ENCODE measurements around the gene SBNO1. TPM values are rescaled to one million over a fixed set of nuclear protein-coding genes. Genes with fewer than 3 reads are reported as not detected.

SBNO1 gene
- total and polyA plus RNA-seq, 7 donors: 6.8 to 49.6 (median 30.4) TPM

DNA sequence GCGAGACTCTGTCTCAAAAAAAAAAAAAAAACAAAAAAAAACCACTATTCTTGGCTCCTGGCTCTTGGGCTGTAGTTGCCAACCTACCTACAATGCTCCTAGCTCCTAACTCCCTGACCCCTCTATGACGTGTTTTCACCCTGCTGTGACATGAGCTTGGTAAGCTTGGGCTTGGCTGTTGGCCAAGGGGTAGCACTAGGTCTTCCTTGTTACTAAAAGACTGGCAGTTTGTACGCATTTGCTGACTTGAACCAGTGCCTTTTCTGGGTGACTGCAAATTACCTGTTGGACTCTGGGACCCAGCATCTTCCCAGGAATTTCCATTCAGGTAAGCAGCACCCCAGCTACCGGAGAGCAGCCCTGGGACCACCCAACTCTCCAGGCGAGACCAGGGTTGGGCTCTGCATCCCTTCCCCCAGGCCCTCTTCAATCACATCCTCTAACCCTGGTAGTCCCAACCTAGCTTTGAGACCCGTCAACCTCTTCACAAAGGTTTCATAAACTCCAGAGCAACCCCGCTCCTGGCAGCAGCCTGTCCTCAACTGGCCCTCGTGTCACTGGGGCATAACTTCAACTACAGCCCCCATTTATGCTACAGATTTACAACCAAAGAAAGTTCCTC is 101.3 kb downstream of the SBNO1 start:
- 85 to 91% (median 86%) methylated on average over 7 to 8 of the region's 8 CpGs for WGBS, 3 donors
- no peak overlapping the region for H3K27ac ChIP-seq
- no peak overlapping the region for H3K4me3 ChIP-seq
- H3K9me3 ChIP-seq: no peaks in the 10 kb centered on the region
- ATAC-seq (no peak), DNase-seq (no peak)
- intact Hi-C loops (cut with DNase I): no loop called here
- no peaks in the 10 kb centered on the region for H3K27me3 ChIP-seq (ENCODE audit: insufficient read depth in 3 of 3, low read length in 2 of 3)
- TF ChIP-seq, protein P1, sequence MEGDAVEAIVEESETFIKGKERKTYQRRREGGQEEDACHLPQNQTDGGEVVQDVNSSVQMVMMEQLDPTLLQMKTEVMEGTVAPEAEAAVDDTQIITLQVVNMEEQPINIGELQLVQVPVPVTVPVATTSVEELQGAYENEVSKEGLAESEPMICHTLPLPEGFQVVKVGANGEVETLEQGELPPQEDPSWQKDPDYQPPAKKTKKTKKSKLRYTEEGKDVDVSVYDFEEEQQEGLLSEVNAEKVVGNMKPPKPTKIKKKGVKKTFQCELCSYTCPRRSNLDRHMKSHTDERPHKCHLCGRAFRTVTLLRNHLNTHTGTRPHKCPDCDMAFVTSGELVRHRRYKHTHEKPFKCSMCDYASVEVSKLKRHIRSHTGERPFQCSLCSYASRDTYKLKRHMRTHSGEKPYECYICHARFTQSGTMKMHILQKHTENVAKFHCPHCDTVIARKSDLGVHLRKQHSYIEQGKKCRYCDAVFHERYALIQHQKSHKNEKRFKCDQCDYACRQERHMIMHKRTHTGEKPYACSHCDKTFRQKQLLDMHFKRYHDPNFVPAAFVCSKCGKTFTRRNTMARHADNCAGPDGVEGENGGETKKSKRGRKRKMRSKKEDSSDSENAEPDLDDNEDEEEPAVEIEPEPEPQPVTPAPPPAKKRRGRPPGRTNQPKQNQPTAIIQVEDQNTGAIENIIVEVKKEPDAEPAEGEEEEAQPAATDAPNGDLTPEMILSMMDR (IDR thresholded peaks at IDR 0.05): no peak
- H3K4me1 ChIP-seq: peaks cover 7% of the 10 kb centered on the region
- H3K36me3 ChIP-seq (ENCODE audit: insufficient read depth in 1 of 2, low read depth in 1 of 2): peaks cover 0 to 80% of the 10 kb centered on the region in 2 donors

DNA sequence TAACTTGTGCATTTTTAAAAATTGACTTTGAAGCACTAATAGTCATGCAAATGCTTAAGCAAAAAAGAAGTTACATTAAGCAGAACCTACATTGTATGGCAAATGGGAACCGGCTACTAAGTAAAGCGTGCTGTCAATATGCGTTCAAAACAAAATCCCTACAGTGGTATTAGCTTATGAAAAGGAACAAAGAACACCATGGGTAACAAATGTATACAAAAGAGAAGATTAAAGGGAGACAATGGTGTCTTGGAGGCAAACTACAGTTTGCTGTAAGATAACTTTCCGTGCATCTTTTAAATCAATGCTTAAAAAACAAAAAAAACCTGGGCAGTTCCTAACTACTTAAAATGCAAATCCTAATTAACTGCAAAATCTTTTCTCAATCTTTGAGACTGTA is 103.5 kb downstream of the SBNO1 start:
- Histone ChIP-seq H3K27me3 (ENCODE audit: insufficient read depth in 3 of 3, low read length in 2 of 3) (no peaks in the 10 kb centered on the region), H3K9me3 (no peaks in the 10 kb centered on the region), H3K4me1 (no peaks in the 10 kb centered on the region), H3K4me3 (no peak overlapping the region), H3K36me3 (ENCODE audit: insufficient read depth in 1 of 2, low read depth in 1 of 2) (peaks cover 0 to 90% of the 10 kb centered on the region in 2 donors), H3K27ac (no peak overlapping the region)
- intact Hi-C loops (cut with DNase I): no loop called here
- DNase-seq: no peak
- ATAC-seq: no peak
- 86 to 92% (median 90%) methylated on average over 4 of the region's 4 CpGs for WGBS, 3 donors
- TF ChIP-seq, protein P1 (IDR thresholded peaks at IDR 0.05): no peak

DNA sequence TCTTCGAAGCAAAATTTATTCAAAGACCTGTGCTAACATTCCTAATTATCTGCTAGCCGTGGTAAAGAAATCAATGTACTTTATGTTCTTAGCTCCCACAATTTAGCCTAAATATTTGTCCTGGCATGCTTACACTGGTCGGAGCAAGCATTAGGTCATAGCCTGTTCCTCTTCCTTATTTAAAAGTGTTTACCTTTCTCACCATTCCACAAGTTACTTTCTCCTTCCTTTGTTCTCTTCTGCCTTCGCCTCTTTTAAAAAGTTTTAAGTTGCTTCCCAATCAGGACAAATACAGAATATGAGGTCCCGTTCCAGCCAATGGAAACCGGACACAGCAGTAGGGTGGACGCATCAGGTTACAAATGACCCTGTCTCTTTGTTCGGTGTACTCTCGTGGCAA is 104.6 kb downstream of the SBNO1 start:
- Histone ChIP-seq H3K36me3 (ENCODE audit: insufficient read depth in 1 of 2, low read depth in 1 of 2) (peaks cover 0 to 95% of the 10 kb centered on the region in 2 donors), H3K9me3 (no peaks in the 10 kb centered on the region), H3K4me1 (no peaks in the 10 kb centered on the region), H3K27ac (no peak overlapping the region), H3K4me3 (no peak overlapping the region), H3K27me3 (ENCODE audit: insufficient read depth in 3 of 3, low read length in 2 of 3) (no peaks in the 10 kb centered on the region)
- ATAC-seq (no peak), DNase-seq (no peak)
- TF ChIP-seq, protein P1 (IDR thresholded peaks at IDR 0.05): no peak
- intact Hi-C loops (cut with DNase I): no loop called here
- 55 to 80% (median 63%) methylated on average over 9 of the region's 9 CpGs for WGBS, 3 donors

DNA sequence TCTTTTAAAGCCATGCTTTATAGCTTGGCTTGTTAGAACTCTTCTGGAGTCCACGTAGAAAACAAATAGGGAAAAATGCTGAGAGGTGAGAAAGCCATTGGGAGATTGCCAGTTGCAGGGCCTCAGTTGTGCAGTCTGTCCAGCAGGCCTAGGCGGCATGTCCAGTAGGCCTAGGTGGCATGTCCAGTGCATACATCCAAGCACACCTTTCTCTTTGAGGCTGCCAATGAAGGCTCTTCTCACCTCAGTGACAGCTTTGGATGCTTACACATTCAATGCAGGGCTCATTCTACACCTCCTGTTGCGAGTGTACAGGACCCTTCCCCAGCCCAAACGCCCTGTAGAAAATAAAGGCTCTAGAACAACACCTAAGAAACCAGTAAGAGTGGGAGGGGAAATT is 106.1 kb downstream of the SBNO1 start:
- H3K4me3 ChIP-seq: no peak overlapping the region
- intact Hi-C loops (cut with DNase I): no loop called here
- 67 to 93% (median 71%) methylated on average over 4 of the region's 4 CpGs for WGBS, 3 donors
- peaks cover 0 to 96% of the 10 kb centered on the region in 2 donors for H3K36me3 ChIP-seq (ENCODE audit: insufficient read depth in 1 of 2, low read depth in 1 of 2)
- no peaks in the 10 kb centered on the region for H3K27me3 ChIP-seq (ENCODE audit: insufficient read depth in 3 of 3, low read length in 2 of 3)
- H3K4me1 ChIP-seq: peaks cover 5% of the 10 kb centered on the region
- no peak for DNase-seq
- no peak for ATAC-seq
- no peaks in the 10 kb centered on the region for H3K9me3 ChIP-seq
- H3K27ac ChIP-seq: no peak overlapping the region
- TF ChIP-seq, protein P1 (IDR thresholded peaks at IDR 0.05): no peak

Data from psoas muscle (tissue), 8 donors.